Measurements from ENCODE around the gene RASGRP1.

The RASGRP1 gene

GRCh38 chr15:38564557-38565286, at the start of gene RASGRP1:
RASGRP1 (minus strand) TSS chr15:38564814; CDS start chr15:38564628, 186 bp downstream.
- no peak for TF ChIP-seq ZNF274 (IDR thresholded peaks at IDR 0.05; ENCODE audit: low read depth, low read length)
- H3K4me3 ChIP-seq (ENCODE audit: low read length) = peak within 1 kb of the TSS; percentile 65

- H3K4me3 ChIP-seq (ENCODE audit: low read length) = no peak overlapping the region
- TF ChIP-seq ZNF274 (IDR thresholded peaks at IDR 0.05; ENCODE audit: low read depth, low read length) = no peak
These were observed 48.5 kb upstream of the RASGRP1 start for GRCh38 chr15:38613085-38613484.

GRCh38 chr15:38612159-38612863, 47.7 kb upstream of the RASGRP1 start:
- no peak for TF ChIP-seq ZNF274 (IDR thresholded peaks at IDR 0.05; ENCODE audit: low read depth, low read length)
- no peak overlapping the region for H3K4me3 ChIP-seq (ENCODE audit: low read length)

GRCh38 chr15:38611228-38611627, 46.6 kb upstream of the RASGRP1 start:
- H3K4me3 ChIP-seq (ENCODE audit: low read length) = no peak overlapping the region

GRCh38 chr15:38610748-38611147, 46.1 kb upstream of the RASGRP1 start:
- no peak overlapping the region for H3K4me3 ChIP-seq (ENCODE audit: low read length)
- no peak for TF ChIP-seq ZNF274 (IDR thresholded peaks at IDR 0.05; ENCODE audit: low read depth, low read length)

More at GRCh38 chr15:38611228-38611627, 46.6 kb upstream of the RASGRP1 start:
- TF ChIP-seq ZNF274 (IDR thresholded peaks at IDR 0.05; ENCODE audit: low read depth, low read length) = no peak

GRCh38 chr15:38609097-38609738, 44.6 kb upstream of the RASGRP1 start:
- no peak for TF ChIP-seq ZNF274 (IDR thresholded peaks at IDR 0.05; ENCODE audit: low read depth, low read length)
- no peak overlapping the region for H3K4me3 ChIP-seq (ENCODE audit: low read length)

- H3K4me3 ChIP-seq (ENCODE audit: low read length) = no peak overlapping the region
- no peak for TF ChIP-seq ZNF274 (IDR thresholded peaks at IDR 0.05; ENCODE audit: low read depth, low read length)
These were observed 44.1 kb upstream of the RASGRP1 start for GRCh38 chr15:38608682-38609081.

GRCh38 chr15:38605744-38606143, 41.1 kb upstream of the RASGRP1 start:
- H3K4me3 ChIP-seq (ENCODE audit: low read length) = no peak overlapping the region
- TF ChIP-seq ZNF274 (IDR thresholded peaks at IDR 0.05; ENCODE audit: low read depth, low read length) = no peak

GRCh38 chr15:38603672-38604071, 39.1 kb upstream of the RASGRP1 start:
- H3K4me3 ChIP-seq (ENCODE audit: low read length) = no peak overlapping the region

GRCh38 chr15:38602910-38603670, 38.5 kb upstream of the RASGRP1 start:
- TF ChIP-seq ZNF274 (IDR thresholded peaks at IDR 0.05; ENCODE audit: low read depth, low read length) = no peak
- H3K4me3 ChIP-seq (ENCODE audit: low read length) = no peak overlapping the region

More at GRCh38 chr15:38603672-38604071, 39.1 kb upstream of the RASGRP1 start:
- TF ChIP-seq ZNF274 (IDR thresholded peaks at IDR 0.05; ENCODE audit: low read depth, low read length) = no peak

GRCh38 chr15:38600236-38600635, 35.6 kb upstream of the RASGRP1 start:
- TF ChIP-seq ZNF274 (IDR thresholded peaks at IDR 0.05; ENCODE audit: low read depth, low read length) = no peak
- H3K4me3 ChIP-seq (ENCODE audit: low read length) = no peak overlapping the region

- no peak overlapping the region for H3K4me3 ChIP-seq (ENCODE audit: low read length)
- no peak for TF ChIP-seq ZNF274 (IDR thresholded peaks at IDR 0.05; ENCODE audit: low read depth, low read length)
These were observed 34.1 kb upstream of the RASGRP1 start for GRCh38 chr15:38598749-38599148.

GRCh38 chr15:38597219-38597800, 32.7 kb upstream of the RASGRP1 start:
- TF ChIP-seq ZNF274 (IDR thresholded peaks at IDR 0.05; ENCODE audit: low read depth, low read length) = no peak
- no peak overlapping the region for H3K4me3 ChIP-seq (ENCODE audit: low read length)

- TF ChIP-seq ZNF274 (IDR thresholded peaks at IDR 0.05; ENCODE audit: low read depth, low read length) = no peak
- no peak overlapping the region for H3K4me3 ChIP-seq (ENCODE audit: low read length)
These were observed 28.9 kb upstream of the RASGRP1 start for GRCh38 chr15:38593524-38593923.

All from GM08714 (cell line).